GM19351 (cell line): ENCODE data around the gene MLKL.

Source experiments
- ATAC-seq: cut with Tn5 transposase; IDR thresholded peaks from one replicate; pipeline ENCODE4 v1.9.1; 2021; ENCODE audit warnings: mild to moderate bottlenecking, moderate library complexity; ENCODE audit not compliant: unreplicated experiment

The MLKL gene

DNA sequence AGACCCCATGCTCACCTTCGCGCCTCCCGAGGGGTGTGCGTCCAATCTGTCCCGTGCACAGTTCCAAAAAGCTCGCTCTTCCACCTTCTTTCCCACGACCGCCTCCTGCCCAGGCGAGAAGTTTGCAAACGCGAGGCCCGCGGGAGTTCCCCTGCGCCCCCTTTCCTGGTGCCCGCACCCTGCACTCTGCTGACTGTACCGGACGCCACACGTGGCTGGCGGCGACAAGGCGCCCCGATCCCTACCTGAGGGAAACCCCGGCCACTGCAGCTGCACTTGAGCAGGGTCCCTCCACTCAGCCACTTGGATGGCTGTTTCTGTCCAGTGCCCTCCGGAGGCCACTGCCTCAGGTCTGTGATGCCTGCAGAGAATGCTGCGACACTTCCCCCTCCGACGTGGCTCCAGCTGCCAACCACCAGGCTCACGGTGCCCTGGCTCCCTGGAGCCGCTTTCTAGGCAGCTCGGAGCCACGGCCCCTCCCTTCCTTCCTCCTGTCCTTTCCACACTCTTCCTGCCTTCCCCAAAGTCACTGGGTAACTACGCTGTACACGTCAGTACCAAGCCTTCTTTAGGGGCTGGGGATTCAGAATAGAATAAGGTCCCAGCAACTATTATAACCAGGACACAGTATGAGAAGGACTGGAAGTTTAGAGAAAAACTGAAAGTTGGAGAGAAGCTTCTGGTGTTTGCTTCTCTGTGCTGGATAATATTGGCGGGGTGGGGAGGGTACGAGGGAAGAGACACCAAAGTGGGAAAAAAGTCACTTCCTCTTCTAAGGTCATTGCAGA is at the start of gene MLKL:
MLKL (minus strand) TSS at position 425 of the 788 bp plus-strand sequence. CDS start 5,105 bp downstream, outside the sequence.
- ATAC-seq, result peak; percentile 44

- no peak for ATAC-seq
Measured at GRCh38 chr16:74749291-74750055, 48.8 kb upstream of the MLKL start.

DNA sequence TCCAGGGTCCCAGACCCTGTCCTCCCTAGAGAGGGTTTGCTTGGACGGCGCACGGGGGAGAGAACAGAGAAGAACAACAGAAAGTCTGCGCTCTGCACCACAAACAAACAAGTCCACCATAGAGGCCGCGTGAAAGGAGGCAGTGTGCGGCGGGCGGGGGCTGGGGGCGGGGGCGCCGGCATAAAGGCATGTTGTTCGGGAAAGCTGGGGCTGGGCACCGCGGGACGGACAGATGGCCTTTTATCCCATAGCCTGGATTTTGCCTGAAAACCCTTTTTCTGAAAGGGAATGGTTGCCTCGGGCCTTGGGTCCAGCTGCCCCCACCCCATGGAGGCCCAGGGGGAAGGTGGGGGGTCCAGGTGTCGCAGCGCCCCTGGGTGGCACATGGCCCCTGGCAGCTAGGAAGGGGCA is 48.0 kb upstream of the MLKL start:
- no peak for ATAC-seq

DNA sequence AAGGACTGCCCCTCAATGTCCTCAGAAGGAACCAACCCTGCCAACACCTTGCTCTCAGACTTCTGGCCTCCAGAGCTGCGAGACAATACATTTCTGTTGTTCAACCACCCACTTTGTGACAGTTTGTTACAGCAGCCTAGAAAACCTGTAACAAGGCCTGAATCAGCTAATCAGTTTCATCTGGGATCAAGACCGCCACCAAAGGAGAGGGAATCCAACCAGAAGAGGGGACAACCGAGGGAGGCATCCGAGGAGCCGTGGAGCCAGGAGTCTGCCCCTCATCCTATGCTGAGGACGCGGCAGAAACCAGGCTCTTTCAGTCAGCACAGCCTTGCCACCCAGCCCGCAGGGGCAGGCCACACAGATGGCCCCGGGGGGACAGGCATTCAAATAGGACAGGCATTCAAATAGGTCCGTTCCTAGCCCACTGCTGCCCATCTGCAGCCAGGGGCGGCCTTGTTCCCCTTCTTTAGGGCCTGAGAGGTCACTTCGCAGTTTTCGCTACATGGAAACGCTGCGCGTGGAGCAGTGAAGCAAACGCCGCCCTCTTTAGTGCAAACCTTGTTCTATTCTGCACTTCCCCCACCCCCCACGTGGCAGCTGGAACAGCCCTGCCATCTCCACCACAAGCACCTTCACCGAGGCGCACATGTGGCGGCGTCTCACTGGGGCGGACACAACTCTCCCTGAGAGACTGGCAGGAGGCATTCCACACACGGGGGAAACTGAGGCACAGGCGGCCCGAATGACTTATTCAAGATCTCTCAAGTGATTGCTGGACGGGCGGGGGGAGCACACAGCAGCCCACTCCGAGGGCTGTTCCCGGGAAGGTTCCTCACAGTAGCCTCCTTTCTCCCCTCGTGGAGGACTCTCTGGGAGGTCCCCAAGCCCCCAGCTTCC is 47.3 kb upstream of the MLKL start:
- ATAC-seq, result no peak

GRCh38 chr16:74745926-74746325 is 45.3 kb upstream of the MLKL start:
- no peak for ATAC-seq

- no peak for ATAC-seq
Measured at GRCh38 chr16:74745109-74745615, 44.5 kb upstream of the MLKL start.

GRCh38 chr16:74744566-74744965 is 43.9 kb upstream of the MLKL start:
- ATAC-seq, result no peak

- ATAC-seq, result no peak
Measured at GRCh38 chr16:74743668-74744299, 43.1 kb upstream of the MLKL start.

DNA sequence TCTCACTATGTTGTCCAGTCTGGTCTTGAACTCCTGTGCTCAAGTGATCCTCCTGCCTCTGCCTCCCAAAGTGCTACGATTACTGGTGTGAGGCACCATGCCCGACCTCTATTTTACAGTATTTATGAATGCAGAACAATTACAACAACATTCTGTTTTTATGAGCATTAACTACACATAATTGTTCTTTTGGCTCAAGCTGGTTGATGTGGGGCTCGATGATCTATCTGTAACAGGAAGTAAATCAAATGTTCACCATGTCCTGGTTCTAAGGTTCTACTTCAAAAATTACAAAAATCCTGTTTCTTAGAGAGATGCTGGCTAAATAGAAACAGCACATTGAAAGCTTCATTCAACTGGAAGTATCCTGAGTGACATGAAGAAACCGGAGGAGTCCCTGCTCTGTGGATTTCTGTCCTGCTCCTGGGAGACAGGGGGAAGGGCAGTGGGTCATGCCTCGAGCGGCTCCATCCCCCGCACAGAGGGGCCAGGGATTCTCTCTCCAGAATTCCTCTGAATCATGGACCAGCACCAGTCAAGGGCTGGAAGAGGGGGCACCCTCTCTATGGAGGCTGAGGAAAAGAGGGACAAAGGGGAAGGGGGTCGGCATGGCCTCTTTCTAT is 42.5 kb upstream of the MLKL start:
- ATAC-seq, result no peak

DNA sequence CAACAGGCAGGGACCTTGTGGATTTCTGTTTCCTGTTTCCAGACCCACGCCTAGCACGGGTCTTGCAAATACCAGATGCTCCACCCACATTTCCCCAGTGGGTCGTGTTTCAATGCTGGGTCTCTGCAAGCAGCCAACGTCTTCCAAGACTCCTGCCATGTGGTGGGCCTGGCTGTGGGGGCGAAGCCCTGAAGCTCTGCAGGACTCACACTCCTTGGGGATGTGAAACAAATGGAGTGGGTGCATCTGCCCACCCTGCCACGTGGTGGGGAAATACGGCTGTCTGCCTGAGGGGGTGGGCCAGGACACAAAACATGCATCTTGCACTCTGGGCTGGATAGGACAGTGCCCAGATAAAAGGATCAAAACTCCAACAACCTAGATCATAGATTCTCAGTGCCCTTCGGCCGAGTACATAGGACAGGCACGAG is 41.4 kb upstream of the MLKL start:
- ATAC-seq, result no peak

DNA sequence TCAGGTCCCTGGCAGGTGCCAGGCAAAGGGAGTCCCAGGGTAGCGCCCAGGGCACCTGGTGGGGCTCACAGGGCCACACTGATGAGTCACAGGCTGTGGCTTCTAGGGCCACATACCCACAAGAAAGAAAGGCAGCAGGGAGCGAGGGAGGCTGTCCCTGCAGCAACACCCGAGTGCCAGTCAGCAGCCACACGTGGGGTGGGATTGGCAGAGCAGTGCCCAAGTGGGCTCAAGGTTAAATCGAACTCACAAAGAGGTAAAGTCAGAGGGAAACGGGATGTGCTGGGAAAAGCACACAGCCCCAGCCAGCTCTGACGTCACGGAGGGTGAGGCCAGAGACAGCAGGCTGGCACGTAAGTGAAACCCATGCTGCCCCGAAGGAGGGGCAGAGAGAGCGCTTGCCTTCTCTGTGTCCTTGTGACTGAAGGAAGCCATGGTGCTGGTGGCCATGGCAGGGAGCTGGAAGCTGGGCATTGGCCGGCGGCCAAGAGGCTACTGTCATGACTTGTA is 40.2 kb upstream of the MLKL start:
- no peak for ATAC-seq

- no peak for ATAC-seq
Measured at GRCh38 chr16:74739275-74739674, 38.6 kb upstream of the MLKL start.

DNA sequence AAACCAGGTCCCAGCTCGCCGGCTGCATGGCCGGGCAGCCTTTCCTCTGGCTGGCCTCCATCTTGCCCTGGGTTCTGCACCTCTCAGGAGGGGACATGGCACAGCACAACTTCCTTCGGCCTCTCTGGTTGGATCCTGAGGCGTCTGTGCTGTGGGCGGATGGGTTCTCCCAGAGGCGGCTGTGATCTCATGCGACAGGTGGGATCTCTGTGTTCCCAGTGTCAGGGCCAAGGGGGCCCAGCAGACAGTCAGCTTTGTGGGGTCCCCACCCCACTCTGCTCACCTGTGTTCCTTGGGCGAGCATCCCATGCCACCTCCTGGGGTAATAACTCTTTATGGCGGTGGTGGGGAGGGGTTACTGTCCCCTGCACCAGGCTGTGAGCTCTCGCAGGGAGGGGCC is 38.2 kb upstream of the MLKL start:
- ATAC-seq, result no peak

- ATAC-seq, result no peak
Measured at GRCh38 chr16:74738113-74738541, 37.5 kb upstream of the MLKL start.

DNA sequence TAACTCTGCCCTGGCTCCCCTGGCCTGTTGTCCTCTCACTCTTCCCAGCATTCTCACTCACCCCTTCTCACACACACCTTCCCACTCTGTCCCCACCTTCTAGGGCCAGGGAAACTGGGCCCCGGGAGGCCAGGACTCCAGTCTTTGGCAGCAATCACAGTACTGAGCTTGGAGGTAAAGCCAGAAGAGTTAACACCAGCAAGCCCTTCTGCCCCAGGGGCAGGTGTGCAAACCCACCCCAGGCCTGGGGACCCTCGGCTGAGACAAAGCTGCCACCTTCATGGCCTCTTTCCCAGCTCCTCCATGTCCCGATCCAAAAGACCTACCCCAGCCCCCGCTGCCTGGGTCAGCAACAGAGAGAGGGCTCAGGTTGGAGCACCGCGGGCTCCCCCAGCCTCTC is 36.9 kb upstream of the MLKL start:
- no peak for ATAC-seq

DNA sequence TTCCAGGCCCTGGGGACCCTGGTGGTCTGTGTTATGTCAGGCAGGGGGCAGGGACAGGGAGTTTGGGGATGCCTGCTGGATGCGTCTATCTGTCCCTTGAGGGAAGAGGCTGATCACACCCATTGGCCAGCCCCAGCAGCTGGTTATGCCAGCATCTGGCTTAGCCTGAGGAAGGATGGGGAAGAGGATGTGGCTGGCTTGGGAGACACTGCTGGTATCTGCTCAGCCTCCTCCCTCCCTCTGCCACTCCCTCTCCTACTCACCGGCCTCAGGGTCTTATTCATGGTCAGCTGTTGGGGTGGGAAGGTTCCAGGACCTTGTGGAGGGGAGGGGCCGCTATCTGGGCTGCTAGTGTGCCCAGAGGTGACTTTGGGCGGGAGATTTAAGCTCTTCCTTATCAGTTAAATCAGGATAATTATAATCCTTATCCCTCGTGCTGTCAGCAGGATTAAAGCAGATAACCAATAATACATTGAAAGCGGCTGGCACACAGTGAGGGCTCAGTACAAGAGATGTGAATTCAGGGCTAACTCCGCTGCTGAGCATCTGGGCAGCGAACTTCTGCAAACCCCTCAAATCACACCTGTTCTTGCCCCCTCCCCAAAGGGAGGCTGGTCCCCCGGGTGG is 36.0 kb upstream of the MLKL start:
- ATAC-seq, result no peak

DNA sequence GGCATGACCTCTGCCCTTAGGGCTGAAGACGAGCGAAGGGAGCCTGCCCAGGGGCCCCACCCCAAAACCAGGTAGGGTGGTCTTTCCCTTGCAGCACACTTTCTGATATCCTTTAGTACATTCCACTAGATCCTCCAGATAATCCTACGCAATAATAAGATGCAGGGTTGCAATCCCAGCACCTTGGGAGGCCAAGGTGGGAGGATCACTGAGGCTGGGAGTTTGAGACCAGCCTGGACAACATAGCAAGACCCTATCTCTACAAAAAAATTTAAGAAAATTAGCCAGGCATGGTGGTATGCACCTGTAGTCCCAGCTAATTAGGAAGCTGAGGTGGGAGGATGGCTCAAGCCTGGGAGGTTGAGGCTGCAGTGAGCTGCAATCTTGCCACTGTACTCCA is 34.9 kb upstream of the MLKL start:
- no peak for ATAC-seq

- no peak for ATAC-seq
Measured at GRCh38 chr16:74735162-74735452, 34.4 kb upstream of the MLKL start.

DNA sequence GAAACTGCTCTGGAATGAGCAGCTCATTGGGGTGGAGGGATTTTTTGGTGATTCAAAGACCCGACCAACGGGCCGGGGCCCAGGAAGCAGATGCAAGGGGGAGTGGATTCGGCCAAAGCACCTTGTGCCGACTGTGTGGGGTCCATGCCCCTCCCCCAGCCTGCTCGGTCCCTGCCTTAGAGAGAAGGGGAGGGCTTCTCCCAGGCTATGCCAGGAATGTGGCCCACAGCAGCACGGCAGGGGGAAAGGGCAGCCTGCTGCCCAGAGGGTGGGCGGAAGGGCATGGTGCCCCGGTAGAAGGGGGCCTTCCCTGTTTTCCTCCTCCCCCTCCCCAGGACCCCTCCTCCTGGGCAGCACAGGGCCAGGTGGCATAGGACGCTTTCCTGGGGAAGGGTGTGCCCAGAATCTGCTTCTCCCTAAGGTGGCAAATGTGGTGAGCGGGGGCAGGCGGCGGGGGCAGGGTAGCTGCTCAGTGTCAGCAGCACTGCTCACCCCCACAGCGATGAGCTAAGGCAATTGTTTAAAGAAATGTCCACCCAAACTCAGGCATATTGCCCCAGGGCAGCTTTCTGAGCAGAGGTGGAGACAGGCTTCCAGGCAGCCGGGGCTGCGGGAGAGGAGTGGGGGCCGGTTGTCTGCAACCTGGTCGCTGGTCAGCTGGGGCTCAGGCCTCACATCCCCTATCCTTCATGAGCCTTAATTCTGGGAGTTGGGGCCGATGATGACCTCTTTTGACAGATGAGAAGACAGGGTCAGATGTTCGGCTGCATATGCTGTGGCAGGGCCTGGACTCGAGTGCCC is 33.9 kb upstream of the MLKL start:
- no peak for ATAC-seq
